ACC112 (cell line): ENCODE data around the gene CCNYL1.
"Not testable (repeated sequence)": the region's sequence is repeated elsewhere in the genome, so short reads cannot be mapped to it uniquely, and the experiment has no call there.

Experiments
- H2AFZ ChIP-seq: fragments of 200-600 bp; sonication (generic); one replicate; pipeline ENCODE4 v1.6.0; 2017; ENCODE audit warnings: antibody characterized with exemption, low read length; ENCODE audit not compliant: unreplicated experiment
- H3K27ac ChIP-seq: fragments of 200-600 bp; sonication (generic); 2 replicates; pipeline ENCODE4 v1.5.1; 2014; ENCODE audit warnings: low read depth, mild to moderate bottlenecking, antibody characterized with exemption, low read length, moderate library complexity
- H3K27me3 ChIP-seq: fragments of 200-600 bp; sonication (generic); 2 replicates; pipeline ENCODE4 v1.6.1; 2014; ENCODE audit warnings: mild to moderate bottlenecking, antibody characterized with exemption, low read length, moderate library complexity, mixed read lengths; ENCODE audit not compliant: insufficient read depth
- H3K36me3 ChIP-seq: fragments of 200-600 bp; sonication (generic); 2 replicates; pipeline ENCODE4 v1.6.1; 2016; ENCODE audit warnings: mild to moderate bottlenecking, antibody characterized with exemption, low read length, moderate library complexity, mixed read lengths; ENCODE audit not compliant: insufficient read depth
- H3K4me1 ChIP-seq: fragments of 200-600 bp; sonication (generic); one replicate; pipeline ENCODE4 v1.6.1; 2016; ENCODE audit warnings: low read length, mixed read lengths; ENCODE audit not compliant: insufficient read depth, unreplicated experiment, control insufficient read depth
- H3K4me3 ChIP-seq: fragments of 200-600 bp; sonication (generic); 2 replicates; pipeline ENCODE4 v1.5.1; 2014; ENCODE audit warnings: mild to moderate bottlenecking, low read depth, low read length
- H3K79me2 ChIP-seq: fragments of 200-600 bp; sonication (generic); one replicate; pipeline ENCODE4 v1.6.0; 2016; ENCODE audit warnings: low read length; ENCODE audit not compliant: control insufficient read depth, unreplicated experiment, insufficient read depth

The CCNYL1 gene

DNA sequence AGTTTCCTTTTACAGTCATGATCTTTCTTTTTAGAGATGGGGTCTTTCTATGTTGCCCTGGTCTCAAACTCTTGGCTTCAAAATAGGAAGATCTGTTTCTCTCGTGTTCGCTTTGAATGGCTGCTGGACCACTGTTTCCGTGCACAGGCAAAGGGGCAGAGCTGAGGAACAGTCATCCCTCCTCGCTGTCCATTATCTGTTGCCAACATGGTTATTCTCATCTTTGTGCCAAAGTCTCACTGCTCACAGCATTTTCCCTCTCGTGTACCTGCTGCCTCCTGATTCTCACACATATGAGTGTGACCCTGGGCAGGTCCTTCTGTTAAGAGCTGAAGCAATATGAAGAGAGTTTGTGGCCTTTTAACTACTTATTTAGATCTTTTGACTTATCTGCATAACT lies 28.0 kb upstream of the CCNYL1 start:
- H3K27me3 ChIP-seq = 0 out of 2 replicates have a peak, but pooled peaks cover 4% of the 10 kb centered on the region
- H3K4me3 ChIP-seq = peak overlapping the region; percentile 1; the same call in 1 of the 2 replicates
- peaks cover 21% of the 10 kb centered on the region for H3K4me1 ChIP-seq
- no peak overlapping the region for H2AFZ ChIP-seq
- no peaks in the 10 kb centered on the region for H3K79me2 ChIP-seq
- no peaks in the 10 kb centered on the region for H3K36me3 ChIP-seq
- H3K27ac ChIP-seq = peak overlapping the region; percentile 63

DNA sequence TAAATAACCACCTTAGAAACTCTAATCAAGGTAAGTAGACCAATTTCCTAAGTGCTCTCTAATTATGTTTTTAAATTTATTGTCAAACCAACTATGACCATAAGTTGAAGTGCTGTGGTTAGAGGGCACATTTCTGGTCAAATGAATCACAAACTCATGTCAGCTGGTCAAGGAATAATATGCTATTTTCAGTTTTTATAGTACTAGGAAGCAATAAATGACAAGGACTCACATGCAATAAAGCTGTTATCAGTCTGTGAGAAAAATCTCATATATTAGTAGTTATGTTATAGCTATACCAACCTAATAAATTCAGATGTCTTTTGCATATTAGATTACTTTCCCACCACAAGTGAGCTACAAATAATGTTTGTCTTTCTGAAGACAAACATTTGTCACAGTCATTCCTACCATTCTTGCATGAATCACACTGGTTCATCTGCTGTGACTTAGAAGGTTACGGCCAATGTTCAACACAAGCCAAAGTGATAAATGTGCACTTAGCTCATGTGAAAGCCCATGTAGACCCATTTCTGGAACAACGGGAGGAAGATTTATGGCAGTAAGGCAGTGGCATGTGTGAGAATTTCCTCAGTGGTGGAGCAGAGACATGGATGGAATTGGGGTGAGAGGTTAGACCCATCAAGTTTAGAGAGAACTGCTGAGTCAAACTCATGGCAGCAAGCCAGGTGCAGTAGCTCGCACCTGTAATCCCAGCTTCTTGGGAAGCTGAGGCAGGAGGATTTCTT lies 27.4 kb upstream of the CCNYL1 start:
- Histone ChIP-seq H3K36me3 (no peaks in the 10 kb centered on the region), H3K79me2 (no peaks in the 10 kb centered on the region), H3K27me3 (0 out of 2 replicates have a peak, but pooled peaks cover 4% of the 10 kb centered on the region), H3K4me1 (peaks cover 21% of the 10 kb centered on the region), H3K4me3 (peak overlapping the region; percentile 1; the same call in 1 of the 2 replicates), H3K27ac (peak overlapping the region; percentile 63), H2AFZ (no peak overlapping the region)

DNA sequence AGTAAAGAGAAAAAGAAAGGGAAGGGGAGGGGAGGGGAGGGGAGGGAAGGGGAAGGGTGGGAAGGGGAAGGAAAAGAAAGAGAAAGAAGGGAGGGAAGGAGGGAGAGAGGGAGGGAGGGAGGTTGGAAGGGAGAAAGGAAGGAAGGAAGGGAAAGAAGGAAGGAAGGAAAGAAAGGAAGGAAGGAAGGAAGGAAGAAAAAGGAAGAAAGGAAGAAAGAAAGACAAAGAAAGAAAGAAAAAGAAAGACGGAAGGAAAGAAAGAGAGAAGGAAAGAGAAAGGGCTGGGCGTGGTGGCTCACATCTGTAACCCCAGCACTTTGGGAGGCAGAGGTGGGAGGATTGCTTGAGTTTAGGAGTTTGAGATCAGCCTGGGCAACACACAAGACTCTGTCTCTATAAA lies 24.6 kb upstream of the CCNYL1 start:
- Histone ChIP-seq H3K4me1 (peaks cover 21% of the 10 kb centered on the region), H3K36me3 (no peaks in the 10 kb centered on the region), H3K27me3 (0 out of 2 replicates have a peak, but pooled peaks cover 1% of the 10 kb centered on the region), H3K4me3 (no peak overlapping the region), H3K27ac (no peak overlapping the region), H3K79me2 (no peaks in the 10 kb centered on the region), H2AFZ (no peak overlapping the region)

DNA sequence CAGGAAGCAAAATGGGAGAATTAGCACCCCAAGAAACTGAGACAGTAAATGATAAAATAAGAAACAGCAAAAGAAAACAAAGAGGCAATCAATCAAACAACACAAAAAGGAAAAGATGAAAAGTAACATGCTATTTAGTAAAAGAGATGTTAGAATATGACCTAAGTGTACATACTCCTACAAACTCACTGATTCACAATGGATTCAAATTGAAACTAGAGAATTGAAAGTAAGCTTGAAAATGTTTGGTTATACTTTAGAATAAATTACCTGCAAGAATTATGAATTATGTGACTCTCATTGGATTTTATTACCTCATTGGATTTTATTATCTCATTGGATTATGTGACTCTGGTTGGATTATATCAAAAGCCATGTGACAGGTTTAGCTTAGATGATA lies 22.8 kb upstream of the CCNYL1 start:
- no peaks in the 10 kb centered on the region for H3K79me2 ChIP-seq
- H3K36me3 ChIP-seq = no peaks in the 10 kb centered on the region
- H3K4me1 ChIP-seq = peaks cover 12% of the 10 kb centered on the region
- no peak overlapping the region for H2AFZ ChIP-seq
- H3K27me3 ChIP-seq = no peaks in the 10 kb centered on the region
- no peak overlapping the region for H3K4me3 ChIP-seq
- H3K27ac ChIP-seq = no peak overlapping the region

DNA sequence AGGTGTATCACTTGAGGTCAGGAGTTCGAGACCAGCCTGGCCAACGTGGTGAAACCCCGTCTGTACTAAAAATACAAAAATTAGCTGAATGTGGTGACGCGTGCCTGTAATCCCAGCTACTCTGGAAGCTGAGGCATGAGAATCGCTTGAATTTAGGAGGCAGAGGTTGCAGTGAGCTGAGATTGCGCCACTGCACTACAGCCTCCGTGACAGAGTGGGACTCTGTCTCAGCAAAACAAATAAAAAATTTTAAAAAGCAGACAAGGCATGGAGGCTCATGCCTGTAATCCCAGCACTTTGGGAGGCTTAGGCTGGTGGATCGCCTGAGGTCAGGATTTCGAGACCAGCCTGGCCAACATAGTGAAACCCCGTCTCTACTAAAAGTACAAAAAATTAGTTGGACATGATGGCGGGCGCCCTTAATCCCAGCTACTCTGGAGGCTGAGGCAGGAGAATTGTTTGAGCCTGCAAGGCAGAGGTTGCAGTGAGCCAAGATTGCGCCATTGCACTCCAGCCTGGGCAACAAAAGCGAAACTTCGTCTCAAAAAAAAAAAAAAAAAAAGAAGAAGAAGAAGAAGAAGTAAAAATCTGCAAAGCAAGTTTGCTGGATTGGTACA lies 20.5 kb upstream of the CCNYL1 start:
- H3K4me1 ChIP-seq, H2AFZ ChIP-seq, H3K79me2 ChIP-seq, H3K27ac ChIP-seq, H3K27me3 ChIP-seq, H3K36me3 ChIP-seq, H3K4me3 ChIP-seq: not testable (repeated sequence)

DNA sequence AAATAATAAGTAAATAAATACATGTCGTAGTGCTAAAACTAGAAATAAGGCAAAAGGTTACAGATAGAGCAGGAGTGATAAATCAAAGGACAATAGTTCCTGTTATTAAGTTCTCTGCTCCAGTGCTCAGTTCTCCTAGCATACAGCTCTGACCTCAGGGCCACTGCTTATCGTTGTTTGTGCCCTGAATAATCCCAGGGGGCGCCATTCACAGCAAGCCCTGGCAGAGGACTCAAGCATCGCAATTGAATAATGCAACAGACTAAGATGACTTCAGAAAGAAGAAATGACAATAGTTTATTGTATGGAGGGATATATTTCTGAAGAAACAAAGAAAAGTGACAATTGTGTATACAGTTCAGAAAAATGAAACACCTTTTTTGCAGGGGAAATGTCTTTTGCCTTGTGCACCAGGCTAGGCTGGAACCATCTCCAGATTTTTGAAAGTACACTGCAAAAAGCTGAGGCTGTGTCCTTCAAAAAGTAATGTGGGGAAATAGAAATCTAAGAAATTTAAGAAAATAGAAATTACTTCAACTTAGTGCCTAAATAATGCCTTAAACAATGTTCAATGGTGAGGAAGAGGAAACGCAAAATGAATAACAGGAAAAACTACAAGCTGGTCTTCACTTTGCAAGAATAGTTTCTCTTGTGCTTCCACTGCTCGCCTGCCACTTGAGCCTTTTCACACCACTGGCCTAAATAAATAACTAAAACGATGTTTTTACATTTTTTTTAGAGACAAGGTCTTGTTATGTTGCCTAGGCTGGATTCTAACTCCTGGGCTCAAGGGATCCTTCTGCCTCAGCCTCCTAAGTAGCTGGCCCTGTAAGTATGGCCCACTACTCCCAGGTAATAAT lies 19.0 kb upstream of the CCNYL1 start:
- Histone ChIP-seq H3K36me3 (no peaks in the 10 kb centered on the region), H3K4me3 (no peak overlapping the region), H3K79me2 (no peaks in the 10 kb centered on the region), H3K27ac (no peak overlapping the region), H3K27me3 (no peaks in the 10 kb centered on the region), H2AFZ (no peak overlapping the region), H3K4me1 (peaks cover 6% of the 10 kb centered on the region)

DNA sequence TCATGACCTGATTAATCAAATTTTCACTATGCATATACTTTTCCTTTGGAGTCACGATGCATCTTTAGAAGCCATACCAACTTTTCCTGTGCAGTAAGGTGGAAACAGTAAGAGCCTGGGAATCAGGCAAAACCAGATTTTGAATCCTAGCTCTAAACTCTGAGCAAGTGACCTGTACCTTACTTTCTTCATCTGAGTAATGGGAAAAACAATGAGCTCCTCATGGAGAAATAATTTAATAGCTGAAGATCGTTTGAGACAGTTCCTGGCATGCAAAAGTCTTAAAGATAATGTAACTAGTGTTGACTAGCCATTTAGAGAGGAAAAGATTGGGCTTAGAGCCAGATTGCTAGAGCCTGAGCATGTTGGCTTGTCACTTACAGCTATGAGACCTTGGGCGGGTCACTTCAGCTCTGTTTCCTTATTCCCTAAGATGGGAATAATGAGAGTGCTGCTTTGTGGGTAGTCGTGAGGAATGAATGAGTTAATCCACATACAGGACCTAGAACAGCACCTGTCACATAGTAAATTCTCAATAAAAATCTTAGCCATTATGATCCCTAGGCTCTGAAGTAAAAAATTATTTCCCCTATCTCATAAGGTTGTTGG lies 17.7 kb upstream of the CCNYL1 start:
- Histone ChIP-seq H3K36me3 (no peaks in the 10 kb centered on the region), H3K4me3 (no peak overlapping the region), H3K27ac (no peak overlapping the region)

DNA sequence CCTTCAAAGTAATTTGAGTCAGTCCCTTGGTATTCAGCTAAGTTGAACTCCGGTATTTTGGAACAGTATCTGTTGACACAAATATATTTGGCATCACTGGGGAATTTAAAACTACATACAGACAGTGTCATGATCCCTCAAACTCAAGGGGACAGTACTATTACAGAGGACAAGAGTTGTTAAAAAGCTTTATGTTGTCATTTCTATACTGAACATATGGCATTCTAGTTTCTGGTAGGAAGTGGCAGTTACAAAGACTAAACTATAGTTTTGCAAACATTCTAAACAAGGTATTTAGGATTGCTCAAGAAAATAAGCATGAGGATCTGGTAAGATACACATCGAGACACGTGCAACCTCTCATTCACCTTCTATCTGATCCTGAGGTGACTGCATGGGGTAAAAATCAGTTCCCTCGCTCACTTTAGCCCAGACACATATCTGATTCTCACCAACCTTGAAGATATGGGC lies 16.6 kb upstream of the CCNYL1 start:
- Histone ChIP-seq H3K79me2 (no peaks in the 10 kb centered on the region), H2AFZ (no peak overlapping the region)

More for the DNA sequence above, 17.7 kb upstream of the CCNYL1 start:
- H3K27me3 ChIP-seq = no peaks in the 10 kb centered on the region
- H3K4me1 ChIP-seq = peaks cover 6% of the 10 kb centered on the region
- no peak overlapping the region for H2AFZ ChIP-seq
- H3K79me2 ChIP-seq = no peaks in the 10 kb centered on the region

DNA sequence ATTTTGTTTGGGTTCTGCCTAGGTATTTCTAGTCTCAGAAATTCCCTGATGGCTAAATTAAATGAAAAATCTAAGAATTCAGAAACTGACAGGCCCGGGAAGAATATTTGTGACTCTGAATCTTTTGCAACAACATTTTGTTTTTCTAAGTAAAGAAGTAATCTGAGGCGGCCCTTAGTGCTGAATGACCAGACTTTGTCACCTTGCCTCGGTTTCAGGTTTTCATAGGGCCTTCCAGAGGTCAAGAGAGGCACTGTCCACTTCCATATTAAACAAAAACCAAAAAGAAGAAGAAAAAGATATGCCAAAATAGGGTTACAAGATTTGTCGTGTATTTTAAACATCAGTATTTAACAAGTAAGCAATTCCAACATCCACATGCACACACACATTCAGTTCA lies 16.1 kb upstream of the CCNYL1 start:
- Histone ChIP-seq H3K36me3 (no peaks in the 10 kb centered on the region), H2AFZ (no peak overlapping the region), H3K4me1 (peaks cover 6% of the 10 kb centered on the region), H3K27ac (no peak overlapping the region), H3K4me3 (no peak overlapping the region), H3K79me2 (no peaks in the 10 kb centered on the region), H3K27me3 (no peaks in the 10 kb centered on the region)

More for the DNA sequence above, 16.6 kb upstream of the CCNYL1 start:
- H3K4me3 ChIP-seq = no peak overlapping the region
- no peak overlapping the region for H3K27ac ChIP-seq
- H3K36me3 ChIP-seq = no peaks in the 10 kb centered on the region
- H3K27me3 ChIP-seq = no peaks in the 10 kb centered on the region
- H3K4me1 ChIP-seq = peaks cover 6% of the 10 kb centered on the region

DNA sequence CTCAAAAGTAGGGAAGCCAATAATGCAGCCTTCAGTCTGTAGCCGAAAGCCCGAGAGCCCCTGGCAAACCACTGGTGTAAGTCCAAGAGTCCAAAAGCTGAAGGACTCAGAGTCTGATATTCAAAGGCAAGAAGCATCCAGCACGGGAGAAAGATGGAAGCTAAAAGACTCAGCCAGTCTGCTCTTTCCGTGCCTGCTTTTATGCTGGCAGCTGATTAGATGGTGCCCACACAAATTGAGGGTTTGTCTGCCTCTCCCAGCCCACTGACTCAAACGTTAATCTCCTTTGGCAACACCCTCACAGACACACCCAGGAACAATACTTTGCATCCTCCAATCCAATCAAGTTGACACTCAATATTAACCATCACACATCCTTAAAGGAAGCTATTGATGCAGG lies 14.5 kb upstream of the CCNYL1 start:
- not testable (repeated sequence) for H3K27me3 ChIP-seq, H3K27ac ChIP-seq, H3K4me3 ChIP-seq, H3K4me1 ChIP-seq, H3K36me3 ChIP-seq, H3K79me2 ChIP-seq, H2AFZ ChIP-seq
